ENCODE data around the gene NAV2. TPM values are rescaled to one million over a fixed set of nuclear protein-coding genes. Genes with fewer than 3 reads are reported as not detected.

NAV2 gene
- total RNA-seq, 1 experiment from 2014 or later: 15.6 TPM

DNA sequence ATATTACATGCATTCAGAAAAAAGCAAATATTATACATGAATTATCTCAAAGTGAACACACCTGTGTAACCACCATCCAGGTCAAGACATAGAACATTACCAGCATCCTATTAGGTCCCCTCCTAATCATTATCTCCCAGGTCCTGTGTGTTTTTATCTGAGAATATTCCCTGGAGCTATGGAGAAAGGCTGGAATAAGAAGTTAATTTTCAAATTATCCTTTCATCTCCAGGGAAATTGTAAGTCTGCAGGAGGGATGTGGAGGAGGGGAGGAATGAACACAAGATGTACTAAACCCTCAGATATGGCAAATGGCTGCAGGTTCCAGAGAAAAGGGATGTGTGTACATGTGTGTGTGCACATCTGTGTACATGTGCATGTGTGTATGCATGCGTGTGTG is 25.2 kb upstream of the NAV2 start:
- no peak for DNase-seq (ENCODE audit: low read depth)

DNA sequence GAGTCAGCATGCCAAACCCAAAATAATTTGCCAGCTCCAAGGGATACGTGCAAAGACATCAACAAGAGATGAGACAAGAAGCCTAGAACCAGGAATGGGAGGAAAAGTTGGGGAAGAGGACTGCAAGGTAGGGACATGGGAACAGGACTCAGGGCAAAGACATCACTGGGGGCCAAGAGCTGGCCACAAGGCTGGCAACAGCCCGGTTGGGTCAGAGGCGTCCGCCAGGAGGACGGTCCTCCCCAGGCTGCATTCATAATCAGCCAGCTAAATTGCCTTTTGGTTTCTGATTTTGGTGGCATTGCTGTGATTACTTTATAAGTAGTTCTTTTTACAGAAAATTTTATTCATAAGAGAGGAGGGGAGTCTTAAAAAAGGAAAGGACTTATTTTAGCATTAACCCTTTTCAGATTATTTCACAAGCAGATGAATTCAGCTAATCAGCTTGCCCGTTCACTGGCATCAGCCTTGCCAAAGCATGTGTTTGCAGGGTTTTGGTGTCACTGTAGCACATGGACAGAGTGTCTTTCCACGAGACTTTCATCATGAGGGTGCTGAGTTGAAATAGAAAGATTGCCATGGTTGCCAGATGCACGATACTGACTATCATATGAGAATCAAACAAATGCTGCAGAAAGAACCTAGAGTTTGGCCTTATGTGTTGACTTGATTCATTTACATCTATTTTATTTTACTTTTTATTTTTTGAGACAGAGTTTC is 23.2 kb upstream of the NAV2 start:
- no peak for DNase-seq (ENCODE audit: low read depth)

DNA sequence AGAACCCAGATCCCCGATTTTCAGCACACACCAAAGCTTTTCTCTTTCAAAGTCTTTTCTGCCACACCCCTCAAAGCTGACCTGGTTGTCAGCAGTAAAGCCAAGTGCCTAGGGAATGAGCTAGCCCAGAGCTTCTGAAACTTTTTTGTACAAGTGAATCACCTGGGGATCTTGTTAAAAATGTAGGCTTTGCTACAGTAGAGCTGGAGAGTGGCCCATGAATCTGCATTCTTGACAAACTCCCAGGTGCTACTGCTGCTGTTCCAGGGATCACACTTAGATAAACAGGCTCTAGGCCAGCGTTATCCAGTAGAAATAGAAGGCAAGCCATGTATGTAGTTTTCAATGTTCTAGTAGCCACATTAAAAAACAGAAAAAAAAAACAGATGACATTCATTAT is 21.8 kb upstream of the NAV2 start:
- DNase-seq (ENCODE audit: low read depth): no peak

GRCh38 chr11:19691815-19692500 is 20.7 kb upstream of the NAV2 start:
- DNase-seq (ENCODE audit: low read depth): no peak

DNA sequence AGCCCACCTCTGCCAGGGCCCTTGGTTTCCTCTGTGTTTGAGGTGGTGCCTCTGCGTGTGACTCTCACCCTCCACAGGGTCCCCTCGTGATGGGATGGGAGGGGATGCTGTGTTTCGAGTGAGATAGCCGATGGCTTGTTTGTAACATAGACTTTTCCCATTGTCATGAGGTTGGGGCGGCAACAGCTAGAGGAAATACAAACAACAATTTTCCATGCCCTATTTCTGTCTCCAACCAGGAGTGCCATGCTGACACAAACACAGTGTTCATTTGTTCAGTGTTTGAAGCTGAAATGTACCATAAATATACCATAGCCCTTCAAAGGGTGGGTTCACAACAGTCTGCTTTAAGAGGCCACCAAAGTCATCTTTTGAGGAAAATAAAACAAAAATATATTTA is 19.5 kb upstream of the NAV2 start:
- DNase-seq (ENCODE audit: low read depth): no peak

GRCh38 chr11:19694796-19695345 is 17.8 kb upstream of the NAV2 start:
- no peak for DNase-seq (ENCODE audit: low read depth)

GRCh38 chr11:19696073-19696472 is 16.6 kb upstream of the NAV2 start:
- DNase-seq (ENCODE audit: low read depth): no peak

DNA sequence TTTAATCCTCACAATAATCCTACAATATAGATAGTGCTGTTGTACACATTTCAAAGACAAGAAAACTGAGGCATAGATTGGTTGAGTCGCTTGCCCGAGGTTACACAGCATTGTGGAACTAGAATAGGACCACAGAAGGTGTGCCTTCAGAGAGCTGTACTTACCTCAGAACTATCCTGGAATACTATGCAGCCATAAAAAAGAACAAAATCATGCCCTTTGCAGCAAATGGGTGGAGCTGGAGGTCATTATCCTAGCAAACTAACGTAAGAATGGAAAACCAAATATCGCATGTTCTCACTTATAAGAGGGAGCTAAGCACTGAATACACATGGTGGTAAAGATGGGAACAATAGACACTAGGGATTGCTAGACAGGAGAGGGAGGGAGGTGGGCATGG is 15.7 kb upstream of the NAV2 start:
- no peak for DNase-seq (ENCODE audit: low read depth)

DNA sequence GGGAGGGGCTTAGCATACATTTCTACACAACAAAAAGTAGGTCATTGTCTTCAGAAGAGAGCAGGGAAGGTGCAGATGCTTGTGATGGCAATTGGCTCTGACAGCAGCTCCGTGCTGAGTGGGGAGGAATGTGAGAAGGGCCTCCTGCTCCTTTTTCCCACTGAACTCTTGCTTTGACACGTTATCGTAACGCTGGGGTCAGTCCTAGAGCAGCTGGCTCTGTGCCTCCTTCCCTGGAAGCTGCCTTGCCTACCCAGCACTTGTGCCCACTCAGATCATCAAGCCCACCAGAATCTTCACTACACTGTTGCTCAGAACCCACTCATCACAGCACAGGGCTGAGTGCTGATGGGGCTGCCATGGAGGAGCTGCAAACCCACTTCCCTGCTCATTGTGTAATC is 14.9 kb upstream of the NAV2 start:
- no peak for DNase-seq (ENCODE audit: low read depth)

DNA sequence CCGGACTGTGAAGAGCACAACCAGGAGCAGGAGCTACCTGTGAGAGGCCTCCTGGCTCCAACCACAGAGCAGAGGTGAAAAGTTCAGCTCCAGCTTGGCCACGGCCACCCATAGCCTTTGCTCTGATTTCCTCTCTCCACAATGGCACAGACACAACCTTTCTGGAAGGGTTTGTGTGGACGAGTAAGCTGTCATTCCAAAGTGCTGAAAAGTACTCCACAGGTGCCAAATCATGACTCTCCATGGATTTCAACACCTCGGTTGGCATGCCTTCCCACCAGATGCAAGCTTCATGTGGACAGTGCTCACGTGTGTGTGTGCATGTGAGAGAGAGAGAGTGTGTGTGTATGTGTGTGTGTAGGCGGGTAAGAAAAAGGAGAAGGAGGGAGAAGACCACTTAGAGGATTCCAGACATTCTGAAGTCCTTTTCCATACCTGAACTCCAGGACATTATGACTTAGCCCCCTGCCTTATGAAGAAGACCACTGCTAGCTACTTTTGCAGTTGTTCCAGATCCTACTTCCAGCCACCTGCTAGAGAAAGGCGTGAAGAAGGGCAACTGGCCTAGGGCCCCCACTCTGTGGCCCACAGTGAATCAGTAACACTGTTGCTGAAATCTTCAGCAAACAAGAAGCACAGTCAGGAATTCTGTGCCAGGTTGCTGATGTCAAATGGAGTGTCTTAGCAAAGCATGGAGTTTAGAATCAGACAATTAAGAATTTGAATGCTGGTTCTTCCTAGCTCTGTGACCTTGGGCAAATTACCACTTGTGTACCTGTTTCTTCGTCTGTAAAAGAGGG is 13.9 kb upstream of the NAV2 start:
- DNase-seq (ENCODE audit: low read depth): peak; percentile 37

DNA sequence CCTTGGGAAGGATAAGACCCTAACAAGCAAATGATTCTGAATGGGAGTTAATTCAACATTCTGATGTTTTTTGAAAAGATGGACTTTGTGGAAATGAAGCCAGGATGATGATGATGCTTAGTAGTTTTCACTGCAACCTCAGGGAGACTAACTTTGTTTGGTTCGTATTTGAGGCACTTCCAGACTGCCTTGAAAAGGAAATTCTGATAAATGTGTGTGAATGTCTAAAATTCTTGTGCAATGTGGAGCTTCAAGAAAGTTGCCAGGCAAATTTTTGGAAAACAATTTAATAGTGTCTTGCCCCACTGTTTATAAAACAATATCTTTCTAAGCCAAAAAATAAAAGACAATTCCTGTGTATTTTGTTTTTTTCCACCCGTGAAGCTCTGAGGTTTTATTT is 11.2 kb upstream of the NAV2 start:
- no peak for DNase-seq (ENCODE audit: low read depth)

DNA sequence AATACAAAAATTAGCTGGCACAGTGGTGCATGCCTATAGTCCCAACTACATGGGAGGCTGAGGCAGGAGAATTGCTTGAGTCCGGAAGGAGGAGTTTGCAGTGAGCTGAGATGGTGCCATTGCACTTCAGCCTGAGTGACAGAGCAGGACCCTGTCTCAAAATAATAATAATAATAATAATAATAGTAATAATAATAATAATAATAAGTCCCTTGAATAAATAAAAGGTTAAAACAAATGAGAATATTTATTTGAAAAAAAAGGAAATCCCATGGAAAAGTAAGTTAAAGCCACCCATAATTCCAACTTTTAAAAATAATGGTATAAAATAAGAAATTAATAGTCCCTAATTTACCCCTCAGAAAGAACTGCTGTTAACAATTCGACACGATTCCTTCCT is 10.0 kb upstream of the NAV2 start:
- no peak for DNase-seq (ENCODE audit: low read depth)

DNA sequence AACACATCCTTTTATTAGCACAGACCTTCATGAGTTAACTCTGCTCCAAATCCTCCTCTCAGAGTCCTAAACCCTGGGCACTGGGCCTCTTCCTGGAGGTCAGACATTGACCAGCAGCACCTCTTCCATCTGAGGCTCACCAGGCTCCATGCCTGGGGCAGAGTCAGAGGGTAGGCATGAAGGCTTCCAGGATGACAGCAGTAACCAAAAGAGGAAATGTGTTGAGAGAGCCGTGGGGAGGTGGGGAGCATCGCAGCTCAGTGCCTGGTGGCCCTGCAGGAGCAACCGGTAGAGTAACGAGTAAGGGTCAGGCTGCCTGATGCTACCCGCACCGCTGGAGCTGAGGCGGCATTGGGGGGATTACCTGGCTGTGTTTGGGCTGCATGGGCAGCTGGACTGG is 9.4 kb upstream of the NAV2 start:
- DNase-seq (ENCODE audit: low read depth): peak; percentile 69

- no peak for DNase-seq (ENCODE audit: low read depth)
These were observed 8.4 kb upstream of the NAV2 start for GRCh38 chr11:19704213-19704612.

DNA sequence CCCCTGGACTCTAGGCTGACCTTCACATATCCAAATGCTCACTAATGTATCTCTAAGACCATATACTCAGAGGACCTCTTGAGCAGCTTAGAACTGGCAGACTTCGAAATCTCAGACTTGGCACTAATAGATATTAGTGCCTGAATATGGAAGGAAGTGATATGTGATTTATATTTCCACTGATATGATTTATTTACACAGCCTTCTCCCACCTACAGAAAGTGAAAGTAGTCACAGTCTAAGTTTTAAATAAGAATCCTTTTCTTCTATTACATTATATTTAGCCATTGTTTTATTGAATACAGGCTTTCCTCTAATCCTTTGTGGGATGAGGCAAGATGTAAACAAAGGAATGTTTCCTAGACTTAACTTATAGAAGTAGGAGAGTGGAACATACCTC is 6.7 kb upstream of the NAV2 start:
- DNase-seq (ENCODE audit: low read depth): no peak

GRCh38 chr11:19711911-19712280 is 741 bp upstream of the NAV2 start:
- DNase-seq (ENCODE audit: low read depth): no peak

- DNase-seq (ENCODE audit: low read depth): peak; percentile 26
These were observed 772 bp downstream of the NAV2 start for GRCh38 chr11:19713196-19714021.

GRCh38 chr11:19714022-19714386 is 1.4 kb downstream of the NAV2 start:
- peak; percentile 54 for DNase-seq (ENCODE audit: low read depth)

- DNase-seq (ENCODE audit: low read depth): peak; percentile 91
These were observed 2.0 kb downstream of the NAV2 start for GRCh38 chr11:19714387-19715363.

DNA sequence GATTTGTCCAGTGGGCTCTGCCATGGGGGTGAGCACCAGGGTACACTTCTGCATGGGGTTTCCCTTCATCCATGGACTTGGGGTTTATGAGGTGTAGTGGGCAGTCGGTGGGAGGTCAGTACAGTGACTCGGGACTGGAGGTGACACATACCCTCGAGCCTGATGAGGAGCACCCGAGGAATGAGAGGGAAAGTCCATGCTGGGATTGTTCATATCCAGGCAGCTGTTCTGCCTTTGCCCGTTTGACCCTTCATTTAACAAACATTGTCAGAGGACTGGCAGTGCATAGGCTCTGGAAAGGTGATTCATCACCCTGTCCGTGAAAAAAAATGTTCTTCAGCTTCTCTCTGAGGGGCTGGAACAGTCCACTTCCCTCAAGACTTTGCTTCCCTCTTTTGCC is 2.7 kb downstream of the NAV2 start:
- peak; percentile 98 for DNase-seq (ENCODE audit: low read depth)

DNA sequence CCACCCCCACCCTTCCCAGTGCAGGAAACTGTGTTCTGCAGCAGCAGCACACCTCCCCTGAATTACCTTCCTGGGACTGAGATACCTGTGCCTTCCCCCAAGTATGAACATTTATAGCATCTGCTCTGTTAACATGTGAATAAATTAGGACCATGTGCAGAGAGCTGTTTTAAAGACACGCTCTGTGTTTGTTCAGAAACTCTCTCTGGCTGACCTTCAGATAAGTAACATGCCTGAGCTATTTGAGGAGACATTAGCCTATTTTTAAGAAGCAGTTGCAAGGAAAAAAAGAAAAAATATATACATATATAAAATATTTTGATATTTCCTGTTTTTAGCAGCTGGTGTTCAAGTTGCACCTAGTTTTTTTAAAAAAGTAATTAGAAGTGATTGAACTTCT is 5.4 kb downstream of the NAV2 start:
- no peak for DNase-seq (ENCODE audit: low read depth)

Data from M059J (cell line).